GM18511 (cell line): ENCODE results near the gene STARD13.

Experiments used
- ATAC-seq: cut with Tn5 transposase; IDR thresholded peaks from one replicate; pipeline ENCODE4 v1.9.1; 2021; ENCODE audit warnings: mild to moderate bottlenecking, moderate library complexity; ENCODE audit not compliant: unreplicated experiment

STARD13 gene

GRCh38 chr13:33125821-33126570 is 159.6 kb downstream of the STARD13 start:
- no peak for ATAC-seq

- ATAC-seq, result no peak
Measured at GRCh38 chr13:33123066-33123859, 162.3 kb downstream of the STARD13 start.

- no peak for ATAC-seq
Measured at GRCh38 chr13:33119856-33120543, 165.6 kb downstream of the STARD13 start.

GRCh38 chr13:33119022-33119781 is 166.4 kb downstream of the STARD13 start:
- no peak for ATAC-seq

- no peak for ATAC-seq
Measured at GRCh38 chr13:33116321-33117010, 169.1 kb downstream of the STARD13 start.

GRCh38 chr13:33115274-33115673 is 170.3 kb downstream of the STARD13 start:
- ATAC-seq, result no peak

GRCh38 chr13:33114146-33114545 is 171.4 kb downstream of the STARD13 start:
- ATAC-seq, result no peak

GRCh38 chr13:33112766-33113165 is 172.8 kb downstream of the STARD13 start:
- ATAC-seq, result no peak

- peak; percentile 14 for ATAC-seq
Measured at GRCh38 chr13:33111414-33112110, 174.0 kb downstream of the STARD13 start.

- ATAC-seq, result peak; percentile 62
Measured at GRCh38 chr13:33110713-33111413, 174.7 kb downstream of the STARD13 start.

GRCh38 chr13:33110386-33110712 is 175.2 kb downstream of the STARD13 start:
- ATAC-seq, result peak; percentile 7

- ATAC-seq, result no peak
Measured at GRCh38 chr13:33109801-33110200, 175.8 kb downstream of the STARD13 start.

GRCh38 chr13:33109271-33109697 is 176.3 kb downstream of the STARD13 start:
- ATAC-seq, result no peak

GRCh38 chr13:33108620-33109019 is 176.9 kb downstream of the STARD13 start:
- no peak for ATAC-seq

- ATAC-seq, result no peak
Measured at GRCh38 chr13:33107361-33107760, 178.2 kb downstream of the STARD13 start.

GRCh38 chr13:33106656-33107360 is 178.7 kb downstream of the STARD13 start:
- ATAC-seq, result no peak

GRCh38 chr13:33105387-33106005 is 180.1 kb downstream of the STARD13 start:
- ATAC-seq, result no peak

GRCh38 chr13:33103457-33103856 is 182.1 kb downstream of the STARD13 start:
- ATAC-seq, result no peak
